Right atrium auricular region (tissue), 2 donors: ENCODE measurements around the gene RNF130. TPM values are rescaled to one million over a fixed set of nuclear protein-coding genes. Genes with fewer than 3 reads are reported as not detected.

ENCODE experiments used
- DNase-seq: peaks from one replicate; pipeline ENCODE4 v3.0.0-alpha.2; 2019; ENCODE audit warnings: low spot score
- H3K27ac ChIP-seq, 2 donors: fragments of 200-600 bp; sonication (generic); 1 replicate in 1 of 2; 2 replicates in 1 of 2; pipeline ENCODE4 v1.5.1; 2016 to 2019
- H3K27me3 ChIP-seq, 2 donors: fragments of 200-600 bp; sonication (generic); one replicate each; pipeline versions ENCODE4 v1.5.1 to v1.6.0; 2017 to 2019
- H3K36me3 ChIP-seq: fragments of 200-600 bp; sonication (generic); one replicate; pipeline ENCODE4 v1.5.1; 2016
- H3K4me1 ChIP-seq, 2 donors: fragments of 200-600 bp; sonication (generic); one replicate each; pipeline versions ENCODE4 v1.5.1 to v1.6.0; 2017 to 2019
- H3K4me3 ChIP-seq, 2 donors: fragments of 200-600 bp; sonication (generic); 1 replicate in 1 of 2; 2 replicates in 1 of 2; pipeline ENCODE4 v1.5.1; 2017 to 2019; ENCODE audit warnings: mild to moderate bottlenecking in 1 of 2, moderate library complexity in 1 of 2
- H3K9me3 ChIP-seq, 2 donors: fragments of 200-600 bp; sonication (generic); one replicate each; pipeline ENCODE4 v1.5.1; 2019
- CTCF ChIP-seq, 2 donors: fragments of 200-600 bp; sonication (generic); IDR thresholded peaks; one replicate each; pipeline ENCODE4 v1.5.1; 2019; ENCODE audit warnings: antibody characterized with exemption in 2 of 2
- total RNA-seq, 2 donors: library from RNA; depleted of rRNA; stranded (reverse); fragments of >200 nt; gene quantifications; one replicate each; pipeline ENCODE4 v1.1.0, GENCODE V29; 2016

The RNF130 gene
- total RNA-seq, 2 donors from 2014 or later, result 42.9 to 51.3 TPM

- TF ChIP-seq CTCF (IDR thresholded peaks at IDR 0.05), result no peak
- no peak for DNase-seq
- Histone ChIP-seq H3K9me3 (peaks cover 9 to 25% of the 10 kb centered on the region in 2 donors), H3K27me3 (no peaks in the 10 kb centered on the region), H3K4me1 (no peaks in the 10 kb centered on the region), H3K4me3 (no peak overlapping the region), H3K27ac (no peak overlapping the region), H3K36me3 (no peaks in the 10 kb centered on the region)
These were observed 32.6 kb upstream of the RNF130 start for GRCh38 chr5:180104168-180104530.

GRCh38 chr5:180103487-180104167 lies 32.1 kb upstream of the RNF130 start:
- no peak for DNase-seq
- no peaks in the 10 kb centered on the region for H3K27me3 ChIP-seq
- no peak overlapping the region for H3K4me3 ChIP-seq
- no peaks in the 10 kb centered on the region for H3K36me3 ChIP-seq
- TF ChIP-seq CTCF (IDR thresholded peaks at IDR 0.05), result no peak
- H3K4me1 ChIP-seq, result no peaks in the 10 kb centered on the region
- H3K9me3 ChIP-seq, result peaks cover 9 to 25% of the 10 kb centered on the region in 2 donors
- no peak overlapping the region for H3K27ac ChIP-seq

- H3K4me1 ChIP-seq, result no peaks in the 10 kb centered on the region
- H3K9me3 ChIP-seq, result peaks cover 9 to 20% of the 10 kb centered on the region in 2 donors
- TF ChIP-seq CTCF (IDR thresholded peaks at IDR 0.05), result no peak
- no peaks in the 10 kb centered on the region for H3K36me3 ChIP-seq
- no peak for DNase-seq
- no peak overlapping the region for H3K4me3 ChIP-seq
- H3K27ac ChIP-seq, result no peak overlapping the region
- no peaks in the 10 kb centered on the region for H3K27me3 ChIP-seq
These were observed 31.1 kb upstream of the RNF130 start for GRCh38 chr5:180102636-180103035.

GRCh38 chr5:180101451-180102105 lies 30.0 kb upstream of the RNF130 start:
- Histone ChIP-seq H3K4me3 (no peak overlapping the region), H3K27ac (no peak overlapping the region), H3K36me3 (no peaks in the 10 kb centered on the region), H3K9me3 (peaks cover 1 to 9% of the 10 kb centered on the region in 2 donors), H3K27me3 (no peaks in the 10 kb centered on the region), H3K4me1 (no peaks in the 10 kb centered on the region)
- no peak for TF ChIP-seq CTCF (IDR thresholded peaks at IDR 0.05)
- no peak for DNase-seq

- peaks cover 0 to 2% of the 10 kb centered on the region in 2 donors for H3K9me3 ChIP-seq
- no peaks in the 10 kb centered on the region for H3K4me1 ChIP-seq
- H3K4me3 ChIP-seq, result no peak overlapping the region
- no peaks in the 10 kb centered on the region for H3K36me3 ChIP-seq
- H3K27me3 ChIP-seq, result no peaks in the 10 kb centered on the region
- no peak overlapping the region for H3K27ac ChIP-seq
- no peak for TF ChIP-seq CTCF (IDR thresholded peaks at IDR 0.05)
- no peak for DNase-seq
These were observed 29.3 kb upstream of the RNF130 start for GRCh38 chr5:180100621-180101450.
